Neural cell (in vitro differentiated cells): ENCODE results near the gene FBXO7. TPM values are rescaled to one million over a fixed set of nuclear protein-coding genes. Genes with fewer than 3 reads are reported as not detected.

ENCODE experiments used
- H2AFZ ChIP-seq: fragments of 200-600, 300-800 bp; sonication (generic), shearing (Covaris generic); 2 replicates; pipeline ENCODE4 v1.6.0; 2014; ENCODE audit warnings: low read depth, mild to moderate bottlenecking, antibody characterized with exemption, low read length, moderate library complexity
- H3F3A ChIP-seq: fragments of 200-600 bp; shearing (Covaris generic); 2 replicates; pipeline ENCODE4 v1.6.1; 2016; ENCODE audit warnings: mild to moderate bottlenecking, moderate library complexity, mixed read lengths, antibody characterized with exemption, low read length; ENCODE audit not compliant: insufficient read depth, poor library complexity, severe bottlenecking
- H3K27ac ChIP-seq: fragments of 200-600, 300-800 bp; sonication (generic), shearing (Covaris generic); 2 replicates; pipeline ENCODE4 v1.5.1; 2014; ENCODE audit warnings: mild to moderate bottlenecking, low read length, moderate library complexity
- H3K27me3 ChIP-seq: fragments of 300-800, 200-600 bp; sonication (generic), shearing (Covaris generic); 2 replicates; pipeline ENCODE4 v1.6.0; 2014; ENCODE audit warnings: mild to moderate bottlenecking, low read depth, low read length, moderate library complexity; ENCODE audit not compliant: insufficient read depth
- H3K36me3 ChIP-seq: fragments of 300-800, 200-600 bp; sonication (generic), shearing (Covaris generic); 2 replicates; pipeline ENCODE4 v1.5.1; 2014; ENCODE audit warnings: mild to moderate bottlenecking, antibody characterized with exemption, low read length, moderate library complexity; ENCODE audit not compliant: insufficient read depth
- H3K4me2 ChIP-seq: fragments of 300-800, 200-600 bp; sonication (generic), shearing (Covaris generic); 2 replicates; pipeline ENCODE4 v1.6.0; 2014; ENCODE audit warnings: mild to moderate bottlenecking, low read length
- H3K4me3 ChIP-seq: fragments of 300-800, 200-600 bp; sonication (generic), shearing (Covaris generic); 2 replicates; pipeline ENCODE4 v1.5.1; 2014; ENCODE audit warnings: mild to moderate bottlenecking, low read length, moderate library complexity
- H3K79me2 ChIP-seq: fragments of 200-600 bp; shearing (Covaris generic); replicated peaks from 2 replicates; pipeline ENCODE4 v1.6.0; 2014; ENCODE audit warnings: mild to moderate bottlenecking, low read length, moderate library complexity; ENCODE audit not compliant: insufficient read depth
- H3K9ac ChIP-seq: fragments of 300-800, 200-600 bp; sonication (generic), shearing (Covaris generic); 2 replicates; pipeline ENCODE4 v1.6.1; 2016; ENCODE audit warnings: mild to moderate bottlenecking, low read length, mixed read lengths
- H3K9me2 ChIP-seq: fragments of 200-600 bp; shearing (Covaris generic); 2 replicates; pipeline ENCODE4 v1.6.1; 2016; ENCODE audit warnings: mild to moderate bottlenecking, low read length, mixed read lengths; ENCODE audit not compliant: insufficient read depth
- H3K9me3 ChIP-seq: fragments of 200-600, 300-800 bp; sonication (generic), shearing (Covaris generic); 2 replicates; pipeline ENCODE4 v1.6.1; 2016; ENCODE audit warnings: mild to moderate bottlenecking, mixed run types, low read length, moderate library complexity, mixed read lengths
- H4K20me1 ChIP-seq: fragments of 200-600 bp; shearing (Covaris generic); 2 replicates; pipeline ENCODE4 v1.6.1; 2016; ENCODE audit warnings: mild to moderate bottlenecking, mixed run types; ENCODE audit not compliant: insufficient read depth
- EP300 ChIP-seq: fragments of 450-650 bp; conservative IDR thresholded peaks from 2 replicates; pipeline ENCODE4 v1.6.1; 2014; ENCODE audit warnings: antibody characterized with exemption, mild to moderate bottlenecking, moderate library complexity; ENCODE audit not compliant: poor library complexity, severe bottlenecking
- EZH2 ChIP-seq: fragments of 200-600, 300-800 bp; shearing (Covaris generic), sonication (generic); IDR thresholded peaks from 2 replicates; pipeline ENCODE4 v1.6.1; 2014; ENCODE audit warnings: antibody characterized with exemption, low read length, borderline replicate concordance, mild to moderate bottlenecking; ENCODE audit not compliant: insufficient read depth, poor library complexity, severe bottlenecking
- MXI1 ChIP-seq: fragments of 450-650 bp; conservative IDR thresholded peaks from 2 replicates; pipeline ENCODE4 v1.6.1; 2014; ENCODE audit warnings: antibody characterized with exemption, mild to moderate bottlenecking; ENCODE audit not compliant: poor library complexity, severe bottlenecking
- POLR2AphosphoS5 ChIP-seq: IDR thresholded peaks from 2 replicates; pipeline ENCODE4 v1.6.1; 2012
- RAD21 ChIP-seq: fragments of 450-650 bp; conservative IDR thresholded peaks from 2 replicates; pipeline ENCODE4 v1.6.1; 2014; ENCODE audit warnings: antibody characterized with exemption, mild to moderate bottlenecking, moderate library complexity
- REST ChIP-seq: IDR thresholded peaks from 2 replicates; pipeline ENCODE4 v1.6.1; 2012; ENCODE audit warnings: borderline replicate concordance
- SMC3 ChIP-seq: fragments of 450-650 bp; conservative IDR thresholded peaks from 2 replicates; pipeline ENCODE4 v1.6.1; 2014; ENCODE audit warnings: antibody characterized with exemption, mild to moderate bottlenecking, moderate library complexity; ENCODE audit not compliant: poor library complexity
- TAF1 ChIP-seq: IDR thresholded peaks from 2 replicates; pipeline ENCODE4 v1.6.1; 2012; ENCODE audit warnings: low read depth
- polyA plus RNA-seq: library from polyadenylated mRNA; depleted of rRNA; stranded (reverse); fragments of >200 nt; gene quantifications from 2 replicates; pipeline ENCODE4 v1.2.3, GENCODE V29; 2014
- TF ChIP-seq, protein P1 (sequence below): fragments of 450-650 bp; IDR thresholded peaks from 2 replicates; pipeline ENCODE4 v1.5.1; 2014; ENCODE audit warnings: antibody characterized with exemption, mild to moderate bottlenecking, moderate library complexity; ENCODE audit not compliant: poor library complexity, severe bottlenecking

Gene FBXO7
- polyA plus RNA-seq, 1 donor from 2014 or later = 51.2 TPM

GRCh38 chr22:32533265-32534111, 58.9 kb downstream of the FBXO7 start:
- Histone ChIP-seq H3K27ac (no peak overlapping the region), H3F3A (no peaks in the 10 kb centered on the region), H3K4me3 (no peak overlapping the region), H3K36me3 (no peaks in the 10 kb centered on the region), H3K9ac (no peak overlapping the region), H3K9me2 (no peaks in the 10 kb centered on the region), H3K79me2 (no peaks in the 10 kb centered on the region), H2AFZ (no peak overlapping the region), H3K4me2 (no peak overlapping the region), H3K27me3 (no peaks in the 10 kb centered on the region), H3K9me3 (no peaks in the 10 kb centered on the region), H4K20me1 (no peaks in the 10 kb centered on the region)
- no peak for TF ChIP-seq RAD21
- no peak for TF ChIP-seq POLR2AphosphoS5
- TF ChIP-seq, protein P1, sequence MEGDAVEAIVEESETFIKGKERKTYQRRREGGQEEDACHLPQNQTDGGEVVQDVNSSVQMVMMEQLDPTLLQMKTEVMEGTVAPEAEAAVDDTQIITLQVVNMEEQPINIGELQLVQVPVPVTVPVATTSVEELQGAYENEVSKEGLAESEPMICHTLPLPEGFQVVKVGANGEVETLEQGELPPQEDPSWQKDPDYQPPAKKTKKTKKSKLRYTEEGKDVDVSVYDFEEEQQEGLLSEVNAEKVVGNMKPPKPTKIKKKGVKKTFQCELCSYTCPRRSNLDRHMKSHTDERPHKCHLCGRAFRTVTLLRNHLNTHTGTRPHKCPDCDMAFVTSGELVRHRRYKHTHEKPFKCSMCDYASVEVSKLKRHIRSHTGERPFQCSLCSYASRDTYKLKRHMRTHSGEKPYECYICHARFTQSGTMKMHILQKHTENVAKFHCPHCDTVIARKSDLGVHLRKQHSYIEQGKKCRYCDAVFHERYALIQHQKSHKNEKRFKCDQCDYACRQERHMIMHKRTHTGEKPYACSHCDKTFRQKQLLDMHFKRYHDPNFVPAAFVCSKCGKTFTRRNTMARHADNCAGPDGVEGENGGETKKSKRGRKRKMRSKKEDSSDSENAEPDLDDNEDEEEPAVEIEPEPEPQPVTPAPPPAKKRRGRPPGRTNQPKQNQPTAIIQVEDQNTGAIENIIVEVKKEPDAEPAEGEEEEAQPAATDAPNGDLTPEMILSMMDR = no peak
- TF ChIP-seq EP300 = no peak
- no peak for TF ChIP-seq REST
- no peak for TF ChIP-seq TAF1
- no peak for TF ChIP-seq SMC3
- no peak for TF ChIP-seq MXI1
- TF ChIP-seq EZH2 = no peak

DNA sequence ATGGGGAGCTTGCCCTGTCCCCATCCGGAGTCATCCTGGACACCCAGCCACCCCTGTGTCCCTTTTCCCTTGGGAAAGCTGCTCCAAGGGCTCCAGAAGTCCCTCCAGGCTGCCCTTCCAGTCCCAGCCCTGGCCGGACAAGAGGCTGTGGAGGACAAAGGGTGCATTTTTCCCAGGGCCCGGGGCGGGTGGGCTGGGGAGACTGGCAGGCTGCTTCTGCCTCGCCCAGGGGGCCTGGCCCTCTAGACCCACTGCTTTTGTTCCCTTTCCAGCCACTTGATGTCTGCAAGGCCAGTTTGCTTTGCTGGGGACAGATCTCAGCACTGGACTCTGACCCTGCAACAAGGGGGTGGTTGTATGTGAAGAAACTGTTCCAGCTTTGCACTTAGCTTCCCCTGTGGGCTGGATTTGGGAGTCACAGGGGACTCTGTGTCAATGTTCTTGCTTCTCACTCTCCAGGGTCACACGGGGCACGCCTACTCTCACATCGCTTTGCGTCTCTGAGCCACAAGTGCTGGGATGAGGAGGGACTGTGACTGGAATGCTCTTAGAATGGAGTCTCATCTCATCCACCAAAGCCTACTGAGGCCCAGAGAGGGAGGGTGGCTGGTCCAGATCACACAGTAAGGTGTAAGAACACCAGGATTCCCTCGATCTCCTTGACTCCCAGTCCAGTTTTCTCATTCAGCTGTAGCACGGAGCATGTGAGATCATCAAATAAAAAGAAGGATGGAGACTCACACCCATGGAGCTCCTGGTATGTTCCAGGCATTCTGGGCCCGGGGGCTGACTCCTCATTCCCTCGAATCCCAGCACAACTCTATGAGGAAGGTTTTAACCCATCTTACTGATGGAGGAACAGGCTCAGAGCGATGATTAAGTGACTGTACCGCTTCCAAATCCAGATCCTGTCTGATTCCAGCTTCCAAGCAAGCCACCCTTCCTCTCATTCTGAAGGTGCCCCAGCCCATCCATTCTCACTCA, 59.9 kb downstream of the FBXO7 start:
- Histone ChIP-seq H3F3A (no peaks in the 10 kb centered on the region), H3K27ac (no peak overlapping the region), H3K9me3 (no peaks in the 10 kb centered on the region), H3K4me2 (no peak overlapping the region), H4K20me1 (no peaks in the 10 kb centered on the region), H2AFZ (no peak overlapping the region), H3K4me3 (no peak overlapping the region), H3K36me3 (no peaks in the 10 kb centered on the region), H3K27me3 (no peaks in the 10 kb centered on the region), H3K9ac (no peak overlapping the region), H3K79me2 (no peaks in the 10 kb centered on the region), H3K9me2 (no peaks in the 10 kb centered on the region)
- TF ChIP-seq RAD21 (no peak), POLR2AphosphoS5 (no peak), SMC3 (no peak), EP300 (no peak), MXI1 (no peak), EZH2 (no peak), REST (no peak), TAF1 (no peak)
- TF ChIP-seq, protein P1 = no peak
